GF-D8 (cell line): ENCODE measurements around the gene RSU1.
A peak's percentile ranks its signal among the peaks of the same experiment; 100 is the strongest.

Experiments used
- DNase-seq: peaks from one replicate; lab custom pipeline; 2025; lab: John Stamatoyannopoulos, UW

Gene RSU1

DNA sequence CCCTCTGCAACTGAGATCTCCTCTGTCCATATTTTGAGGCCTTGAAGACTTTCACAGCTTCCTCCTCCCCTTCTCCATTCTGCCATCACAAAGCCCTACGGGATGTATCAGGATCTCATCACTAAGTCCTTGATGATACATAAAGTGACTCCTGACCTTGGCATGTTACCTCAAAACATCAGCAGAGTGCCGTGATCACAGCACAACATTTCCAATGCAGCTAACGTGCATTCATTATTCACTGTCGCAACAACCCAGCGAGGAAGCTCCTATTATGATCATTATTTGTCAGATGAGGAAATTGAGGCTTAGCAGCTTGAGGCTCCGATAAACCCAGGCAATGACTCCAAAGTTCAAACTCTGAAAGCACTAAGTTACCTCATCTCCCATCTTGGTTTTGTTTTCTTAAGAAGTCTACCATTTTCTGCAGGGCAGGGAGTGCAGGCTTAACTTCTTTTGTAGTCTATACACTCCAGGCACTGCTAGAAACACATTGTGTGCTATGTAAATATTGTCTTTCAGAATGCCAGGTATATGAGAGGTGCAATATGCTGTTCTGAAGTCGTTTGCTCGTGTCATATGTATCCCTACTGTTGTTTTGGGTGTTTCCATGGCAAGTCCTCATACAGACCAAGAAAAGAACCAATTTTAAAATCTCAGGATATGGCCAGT is 215.0 kb downstream of the RSU1 start:
- no peak for DNase-seq

DNA sequence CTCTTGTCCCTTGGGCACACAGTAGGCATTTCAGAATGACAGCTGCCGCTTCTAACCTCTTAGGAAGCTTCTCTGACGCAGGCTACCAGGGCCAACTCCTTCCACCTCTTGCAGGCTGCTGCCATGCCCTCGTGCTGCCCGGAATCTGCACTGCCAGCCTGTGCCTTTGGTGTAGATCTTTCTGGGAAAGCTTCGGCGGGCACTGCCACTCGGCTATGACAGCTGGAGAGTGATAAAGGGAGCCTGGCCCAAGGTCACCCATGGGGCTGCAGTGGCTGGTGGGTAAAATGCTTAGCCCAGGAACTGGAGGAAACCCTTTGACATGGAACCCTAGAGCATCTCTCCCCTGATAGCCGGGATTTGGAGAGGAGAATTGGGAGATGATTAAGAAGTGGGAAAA is 217.6 kb downstream of the RSU1 start:
- DNase-seq, result no peak

DNA sequence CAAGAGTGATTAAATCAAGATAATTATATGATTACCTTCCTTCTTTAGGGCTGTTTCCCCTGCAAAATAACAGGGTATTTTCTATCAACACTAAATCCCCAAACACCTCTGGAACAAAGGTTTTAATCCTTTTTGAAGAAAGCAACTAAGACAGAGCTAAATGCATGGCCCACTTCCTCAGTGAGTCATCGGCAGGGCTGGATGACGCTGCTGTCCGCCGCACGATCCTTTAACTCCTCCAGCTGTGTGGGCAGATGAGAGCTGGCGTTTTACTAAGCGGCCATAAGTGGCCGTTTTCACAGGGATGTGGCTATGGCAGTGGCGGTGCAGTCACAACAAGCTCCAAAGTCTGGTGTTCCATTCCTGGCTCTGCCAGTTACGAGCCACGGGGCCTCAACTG is 219.6 kb downstream of the RSU1 start:
- no peak for DNase-seq

DNA sequence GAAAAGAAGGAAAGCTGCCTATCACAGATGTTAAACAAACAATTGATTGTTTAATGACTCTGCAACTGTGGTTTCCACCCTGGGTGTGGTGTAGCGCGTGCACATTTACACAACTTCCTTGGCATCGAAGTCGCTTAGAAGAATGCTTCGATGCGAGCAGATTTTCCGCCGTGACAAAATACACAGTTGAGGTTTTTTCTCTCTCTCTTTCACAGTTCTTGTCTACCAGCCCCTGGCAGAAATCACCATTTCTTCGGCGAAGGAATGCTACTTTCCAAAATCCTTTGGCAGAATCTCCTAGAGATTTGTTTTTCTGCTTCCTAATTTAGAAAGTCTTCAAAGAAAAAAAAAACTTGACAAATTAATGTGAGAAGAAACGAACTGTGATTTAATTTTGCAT is 224.8 kb downstream of the RSU1 start:
- DNase-seq, result no peak

DNA sequence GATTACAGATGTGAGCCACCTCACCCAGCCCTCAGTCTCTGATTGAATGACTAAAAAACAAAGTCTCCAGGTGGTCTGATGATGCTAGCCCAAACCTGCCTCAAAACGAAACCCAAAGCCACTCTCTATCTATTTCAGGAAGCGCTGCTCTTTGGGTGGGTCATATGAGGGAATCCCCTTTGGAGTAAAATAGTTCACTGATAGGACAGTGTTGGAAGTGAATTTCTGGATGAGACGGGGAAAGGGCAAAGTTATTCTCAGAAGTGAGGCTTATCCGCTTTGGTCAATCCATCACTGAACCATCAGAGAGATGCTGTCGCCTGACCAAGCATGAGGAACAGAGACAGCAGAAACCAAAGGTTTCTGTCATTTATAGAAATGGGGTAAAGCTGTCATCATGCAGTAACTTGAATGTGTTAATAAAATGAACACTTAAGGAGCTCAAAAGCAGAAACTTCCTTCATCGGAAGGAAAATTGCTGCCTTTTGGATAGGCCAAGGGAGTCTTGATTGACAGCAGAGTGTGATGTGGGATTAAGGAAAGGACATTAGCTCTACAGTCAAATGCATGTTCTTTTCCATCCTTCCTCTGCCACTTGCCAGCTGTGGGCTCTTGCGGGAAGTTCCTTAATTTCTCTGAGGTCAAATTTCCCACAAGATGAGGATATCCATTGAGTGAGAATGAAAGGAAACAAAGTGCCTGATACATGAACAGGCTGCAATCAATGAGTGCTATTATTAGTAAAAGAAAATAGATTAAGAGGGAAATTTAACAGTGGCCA is 230.7 kb downstream of the RSU1 start:
- no peak for DNase-seq

DNA sequence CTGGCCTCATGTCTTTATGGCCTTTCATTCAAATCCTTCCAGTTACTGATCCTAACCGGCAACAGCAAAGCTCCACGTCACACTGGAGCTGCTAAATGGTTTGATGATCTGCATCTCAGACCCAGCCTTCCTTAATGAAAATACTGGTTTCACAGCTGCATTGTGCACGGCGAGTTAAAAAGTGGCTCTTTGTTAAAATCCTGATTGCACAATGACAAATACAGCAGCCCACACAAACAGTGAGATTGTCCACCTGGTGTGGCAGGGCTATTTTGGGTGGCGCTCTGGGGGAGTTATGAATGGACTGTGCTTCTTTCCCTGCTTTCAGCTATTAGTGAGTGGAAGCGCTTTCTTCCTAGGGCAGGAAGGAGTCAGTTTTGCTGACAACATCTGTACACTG is 232.1 kb downstream of the RSU1 start:
- DNase-seq, result no peak

DNA sequence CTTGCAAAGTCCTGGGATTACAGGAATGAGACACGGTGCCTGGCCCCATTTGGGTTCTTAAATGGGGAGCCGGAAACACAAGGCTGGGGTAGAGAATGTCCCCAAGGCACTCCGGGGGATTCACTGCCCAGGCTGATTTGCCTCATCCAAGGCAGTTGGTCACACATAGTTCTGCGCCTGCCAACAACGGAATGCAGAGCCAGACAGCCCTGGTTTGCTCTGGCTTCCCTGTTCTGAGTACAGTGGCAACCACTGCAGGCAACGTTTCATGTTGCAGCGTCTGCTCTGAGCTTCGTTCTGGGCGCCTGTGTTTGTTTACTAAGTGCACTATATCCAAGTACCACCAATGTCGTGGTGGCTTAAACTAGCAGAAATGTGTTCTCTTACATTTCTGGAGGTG is 233.8 kb downstream of the RSU1 start:
- DNase-seq, result no peak

DNA sequence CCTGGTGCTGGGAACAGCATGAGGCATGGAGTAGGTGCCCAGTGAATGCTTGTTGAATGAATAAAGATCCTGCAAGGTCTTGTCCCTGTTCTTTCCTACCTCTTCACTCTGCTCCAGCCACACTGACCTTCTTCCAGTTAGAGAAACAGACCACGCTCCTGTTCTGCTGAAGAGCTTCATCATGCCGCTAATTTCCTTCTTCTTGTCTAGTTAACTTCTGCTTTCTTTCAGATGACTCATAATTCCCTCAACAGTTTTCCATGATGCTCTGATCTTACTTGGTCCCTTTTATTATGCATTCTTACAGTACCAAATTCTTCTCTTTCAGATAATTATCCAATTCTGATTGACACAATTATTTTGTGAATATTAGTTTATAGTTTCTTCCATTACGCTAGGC is 236.0 kb downstream of the RSU1 start:
- DNase-seq, result peak; percentile 29

DNA sequence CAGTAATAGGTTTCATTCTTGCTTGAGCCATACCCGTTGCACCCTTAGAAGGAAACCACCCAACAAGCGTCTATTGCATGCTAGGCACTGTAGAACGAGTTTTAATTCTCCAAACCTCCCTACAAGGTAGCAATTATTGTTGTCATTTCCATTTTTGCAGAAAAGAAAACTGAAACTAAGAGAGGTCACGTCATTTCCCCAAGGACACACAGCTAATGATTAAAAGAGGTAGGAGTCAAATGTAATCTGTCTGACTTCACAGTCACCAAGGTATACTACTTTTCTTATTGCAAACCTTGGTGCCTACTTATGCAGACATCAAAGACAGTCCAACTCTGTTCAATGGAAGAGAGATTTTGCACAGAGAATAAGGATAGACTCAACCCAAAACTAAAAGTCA is 246.5 kb downstream of the RSU1 start:
- no peak for DNase-seq

DNA sequence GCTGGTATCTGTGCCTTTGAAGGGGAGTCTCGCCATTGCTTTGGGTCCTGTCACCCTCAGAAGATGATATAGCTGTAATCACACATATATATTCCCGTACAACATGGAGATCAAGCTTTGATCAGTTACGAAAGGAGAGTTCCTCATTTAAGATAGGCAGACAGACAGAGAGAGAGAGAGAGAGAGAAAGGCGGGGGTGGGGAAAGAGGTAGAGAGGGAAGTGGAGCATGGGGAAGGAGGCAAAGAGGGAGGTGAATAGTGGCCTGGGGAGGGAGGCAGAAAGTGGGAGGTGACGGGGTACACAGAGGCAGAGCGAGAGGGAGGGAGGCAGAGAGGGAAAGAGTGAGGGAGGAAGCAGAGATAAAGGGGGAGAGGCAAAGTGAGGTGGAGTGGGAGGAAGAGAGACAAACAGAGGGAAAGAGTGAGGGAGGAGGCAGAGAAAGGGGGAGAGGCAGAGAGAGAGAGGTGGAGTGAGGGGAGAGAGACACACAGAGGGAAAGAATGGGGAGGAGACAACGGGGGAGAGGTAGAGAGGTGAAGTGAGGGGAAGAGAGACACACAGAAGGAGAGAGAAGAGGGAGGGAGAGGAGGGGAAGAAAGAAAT is 250.9 kb downstream of the RSU1 start:
- DNase-seq, result no peak

DNA sequence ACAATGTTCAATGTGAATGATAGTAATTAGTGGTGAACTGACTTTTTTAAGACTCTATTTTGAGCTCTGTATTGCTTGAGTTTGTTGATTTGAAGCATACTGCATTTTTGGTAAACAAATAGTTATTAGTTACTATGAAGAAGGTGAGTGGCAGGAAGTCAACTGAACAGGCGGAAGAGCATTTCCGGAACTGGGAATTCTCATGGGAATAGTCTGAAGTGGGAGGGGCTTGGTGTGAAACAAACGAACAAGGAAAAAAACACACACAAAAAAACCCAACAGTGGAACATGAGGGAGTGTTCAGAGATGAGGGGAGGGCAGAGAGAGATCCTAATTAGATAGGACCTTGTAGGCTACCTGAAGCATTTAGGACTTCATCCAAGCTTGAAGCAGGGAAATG is 251.6 kb downstream of the RSU1 start:
- no peak for DNase-seq

DNA sequence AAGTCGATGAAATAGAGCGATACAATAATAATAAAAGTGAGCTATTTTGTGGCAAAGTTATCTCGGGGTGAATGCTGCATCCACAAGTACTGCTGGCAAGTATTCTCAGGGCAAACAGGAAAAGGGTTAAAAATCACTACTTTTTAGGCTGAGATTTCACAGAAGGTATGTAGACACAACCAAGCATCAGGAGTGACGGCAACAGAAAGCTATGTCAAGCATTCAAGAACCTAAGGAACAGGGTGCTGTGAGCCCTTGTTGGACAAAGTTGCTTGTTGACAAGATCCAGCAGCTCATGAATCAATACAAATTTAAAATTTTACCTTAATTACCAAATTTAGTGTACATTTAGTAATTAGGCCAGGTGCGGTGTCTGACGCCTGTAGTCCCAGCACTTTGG is 254.3 kb downstream of the RSU1 start:
- no peak for DNase-seq

DNA sequence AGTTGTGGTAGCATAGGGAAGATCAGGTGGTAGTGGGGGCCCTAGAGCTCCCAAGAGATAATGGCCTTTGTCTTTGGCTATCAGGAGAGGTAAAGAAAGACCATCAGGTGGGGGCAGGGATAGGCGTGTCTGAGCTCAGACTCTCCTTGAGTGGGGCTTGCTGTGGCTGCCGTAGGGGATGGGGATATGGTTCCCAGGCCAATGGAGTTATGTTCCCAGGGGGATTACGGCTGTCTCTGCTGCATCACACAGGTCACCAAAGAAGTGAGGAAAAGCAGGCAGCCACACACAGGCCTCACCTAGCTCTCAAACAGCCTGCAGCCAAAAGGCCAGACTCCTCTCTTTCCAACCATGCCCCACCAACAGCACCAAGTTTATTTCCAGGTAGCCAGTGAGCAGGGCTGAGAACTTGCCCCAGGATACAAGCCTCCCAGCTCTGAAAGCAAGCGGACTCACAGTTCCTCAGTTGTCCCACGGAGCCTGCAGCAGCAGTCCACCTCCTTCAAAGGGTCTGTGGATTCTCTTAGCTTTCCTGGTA is 257.9 kb downstream of the RSU1 start:
- DNase-seq, result no peak

DNA sequence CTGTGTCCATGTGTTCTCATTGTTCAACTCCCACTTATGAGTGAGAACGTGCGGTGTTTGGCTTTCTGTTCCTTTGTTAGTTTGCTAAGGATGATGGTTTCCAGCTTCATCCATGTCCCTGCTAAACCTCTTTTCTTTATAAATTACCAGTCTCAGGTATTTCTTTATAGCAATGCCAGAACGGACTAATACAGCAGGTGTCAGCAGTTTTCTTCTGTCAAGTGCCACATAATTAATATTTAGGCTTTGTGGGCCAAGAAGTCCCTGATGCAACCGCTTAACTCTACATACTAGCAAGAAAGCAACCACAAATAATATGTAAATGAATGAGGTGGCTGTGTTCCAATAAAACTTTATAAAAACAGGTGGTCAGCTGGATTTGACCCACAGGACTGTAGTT is 269.3 kb downstream of the RSU1 start:
- DNase-seq, result no peak

DNA sequence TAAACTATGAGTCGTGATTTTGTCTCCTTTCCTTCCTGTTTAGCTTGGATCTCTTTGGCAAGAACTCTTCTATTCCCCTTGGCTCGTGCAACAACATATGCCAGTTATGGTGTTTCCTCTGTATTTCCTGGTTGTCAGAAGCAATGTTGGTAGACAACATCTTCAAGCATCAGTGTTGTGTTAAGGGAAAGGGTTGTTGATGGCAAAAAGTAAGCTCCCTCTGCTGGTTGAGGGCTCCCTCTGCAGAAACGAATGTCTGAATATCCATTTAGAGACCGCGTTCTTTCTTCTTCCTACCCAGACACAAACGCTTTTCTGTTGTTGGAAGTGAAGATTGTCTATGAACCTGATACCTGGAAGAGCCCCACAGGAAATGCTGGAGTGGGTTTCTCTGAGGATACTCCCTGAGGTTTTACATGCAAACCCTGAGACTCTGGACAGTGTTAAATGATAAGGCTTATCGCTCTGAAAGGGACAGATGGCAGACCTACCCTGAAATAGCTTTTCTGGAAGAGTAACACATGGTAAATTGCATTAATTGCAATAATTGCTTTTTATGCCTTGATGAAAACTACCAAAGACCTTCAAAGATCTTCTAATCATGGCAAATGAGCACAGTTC is 272.0 kb downstream of the RSU1 start:
- DNase-seq, result no peak

DNA sequence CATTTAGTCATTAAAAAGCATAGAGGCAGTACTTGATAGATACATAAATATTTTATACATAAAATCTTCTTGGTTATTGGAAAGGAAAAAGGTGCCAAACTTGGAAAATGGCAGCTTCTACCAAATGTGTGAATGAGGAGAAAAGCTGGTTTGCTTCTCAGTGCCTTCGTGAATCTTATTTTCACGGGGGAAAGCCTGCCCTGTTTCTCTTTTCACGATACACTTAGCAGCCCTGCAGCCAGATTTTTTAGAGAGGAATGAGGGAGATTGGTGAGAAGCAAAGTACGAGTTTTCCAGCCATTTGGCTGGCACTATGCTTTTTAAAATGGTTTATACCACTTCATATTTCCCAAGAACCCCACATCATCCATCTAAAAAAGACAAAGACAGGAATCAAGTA is 272.6 kb downstream of the RSU1 start:
- DNase-seq, result no peak

DNA sequence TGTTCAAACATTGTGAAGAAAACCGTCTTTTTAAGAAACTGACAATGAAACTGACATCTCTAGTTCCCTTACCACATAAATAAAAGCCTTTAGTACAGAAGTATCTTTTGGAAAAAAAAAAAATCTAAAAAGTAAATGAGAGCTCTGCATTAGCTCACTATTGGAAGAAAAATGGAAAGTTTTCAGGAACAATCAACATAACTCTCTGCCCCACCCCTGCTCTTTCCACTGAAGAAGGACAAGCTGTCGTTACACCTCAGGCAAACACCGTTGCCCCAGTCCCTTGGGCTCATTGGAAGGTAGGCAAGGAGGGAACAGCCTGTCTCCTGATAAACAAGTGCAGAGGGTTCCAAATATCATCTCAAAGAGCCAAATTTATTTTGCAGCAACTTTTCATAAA is 273.1 kb downstream of the RSU1 start:
- DNase-seq, result no peak
